ENCODE measurements around the gene TSEN15.

Gene TSEN15

DNA sequence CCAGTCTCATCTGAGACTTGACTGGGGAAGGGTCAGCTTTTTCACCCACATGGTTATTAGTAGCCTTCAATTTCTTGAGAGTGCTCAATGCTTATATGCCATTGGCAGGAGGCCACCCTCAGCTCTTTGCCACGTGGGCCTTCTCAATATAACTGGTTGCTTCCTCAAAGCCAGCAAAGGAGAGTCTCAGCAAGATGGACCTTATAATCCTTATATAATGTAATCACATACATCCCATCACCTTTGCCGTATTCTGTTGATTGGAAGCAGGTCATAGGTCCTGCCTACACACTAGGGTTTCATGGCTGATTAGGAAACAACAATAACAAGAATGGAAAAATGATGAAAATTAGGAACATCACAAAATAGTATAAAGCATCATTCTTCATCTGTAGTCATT lies 22.9 kb downstream of the TSEN15 start:
- TF ChIP-seq POLR2AphosphoS5 (IDR thresholded peaks at IDR 0.05; ENCODE audit: low read depth): no peak
- TF ChIP-seq, protein P1, sequence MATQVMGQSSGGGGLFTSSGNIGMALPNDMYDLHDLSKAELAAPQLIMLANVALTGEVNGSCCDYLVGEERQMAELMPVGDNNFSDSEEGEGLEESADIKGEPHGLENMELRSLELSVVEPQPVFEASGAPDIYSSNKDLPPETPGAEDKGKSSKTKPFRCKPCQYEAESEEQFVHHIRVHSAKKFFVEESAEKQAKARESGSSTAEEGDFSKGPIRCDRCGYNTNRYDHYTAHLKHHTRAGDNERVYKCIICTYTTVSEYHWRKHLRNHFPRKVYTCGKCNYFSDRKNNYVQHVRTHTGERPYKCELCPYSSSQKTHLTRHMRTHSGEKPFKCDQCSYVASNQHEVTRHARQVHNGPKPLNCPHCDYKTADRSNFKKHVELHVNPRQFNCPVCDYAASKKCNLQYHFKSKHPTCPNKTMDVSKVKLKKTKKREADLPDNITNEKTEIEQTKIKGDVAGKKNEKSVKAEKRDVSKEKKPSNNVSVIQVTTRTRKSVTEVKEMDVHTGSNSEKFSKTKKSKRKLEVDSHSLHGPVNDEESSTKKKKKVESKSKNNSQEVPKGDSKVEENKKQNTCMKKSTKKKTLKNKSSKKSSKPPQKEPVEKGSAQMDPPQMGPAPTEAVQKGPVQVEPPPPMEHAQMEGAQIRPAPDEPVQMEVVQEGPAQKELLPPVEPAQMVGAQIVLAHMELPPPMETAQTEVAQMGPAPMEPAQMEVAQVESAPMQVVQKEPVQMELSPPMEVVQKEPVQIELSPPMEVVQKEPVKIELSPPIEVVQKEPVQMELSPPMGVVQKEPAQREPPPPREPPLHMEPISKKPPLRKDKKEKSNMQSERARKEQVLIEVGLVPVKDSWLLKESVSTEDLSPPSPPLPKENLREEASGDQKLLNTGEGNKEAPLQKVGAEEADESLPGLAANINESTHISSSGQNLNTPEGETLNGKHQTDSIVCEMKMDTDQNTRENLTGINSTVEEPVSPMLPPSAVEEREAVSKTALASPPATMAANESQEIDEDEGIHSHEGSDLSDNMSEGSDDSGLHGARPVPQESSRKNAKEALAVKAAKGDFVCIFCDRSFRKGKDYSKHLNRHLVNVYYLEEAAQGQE (IDR thresholded peaks at IDR 0.05; ENCODE audit: insufficient replicate concordance, low read depth): no peak
- no peak for TF ChIP-seq CTCF (IDR thresholded peaks at IDR 0.05; ENCODE audit: insufficient read depth, low read length)
- no peak for TF ChIP-seq SPI1 (IDR thresholded peaks at IDR 0.05; ENCODE audit: borderline replicate concordance, low read depth)
- no peak for TF ChIP-seq GABPA (IDR thresholded peaks at IDR 0.05; ENCODE audit: low read depth)

GRCh38 chr1:184075055-184076029 lies 23.8 kb downstream of the TSEN15 start:
- TF ChIP-seq SPI1 (IDR thresholded peaks at IDR 0.05; ENCODE audit: borderline replicate concordance, low read depth): no peak
- TF ChIP-seq, protein P1 (IDR thresholded peaks at IDR 0.05; ENCODE audit: insufficient replicate concordance, low read depth): no peak
- no peak for TF ChIP-seq POLR2AphosphoS5 (IDR thresholded peaks at IDR 0.05; ENCODE audit: low read depth)
- TF ChIP-seq GABPA (IDR thresholded peaks at IDR 0.05; ENCODE audit: low read depth): no peak
- TF ChIP-seq CTCF (IDR thresholded peaks at IDR 0.05; ENCODE audit: insufficient read depth, low read length): no peak
- peak in 1 of 2 experiments; percentile 35 for DNase-seq (ENCODE audit: low read depth in 1 of 2, low spot score in 1 of 2)
- Histone ChIP-seq H3K27me3 (ENCODE audit: insufficient read depth, poor library complexity, severe bottlenecking) (no peaks in the 10 kb centered on the region), H3K4me3 (replicated peaks; ENCODE audit: insufficient read depth, low read length) (no peak overlapping the region), H3K27ac (replicated peaks) (no peak overlapping the region)

More for the DNA sequence above, 22.9 kb downstream of the TSEN15 start:
- no peak overlapping the region for H3K4me3 ChIP-seq (replicated peaks; ENCODE audit: insufficient read depth, low read length)
- DNase-seq (ENCODE audit: low read depth in 1 of 2, low spot score in 1 of 2): no peak
- no peaks in the 10 kb centered on the region for H3K27me3 ChIP-seq (ENCODE audit: insufficient read depth, poor library complexity, severe bottlenecking)
- H3K27ac ChIP-seq (replicated peaks): no peak overlapping the region

GRCh38 chr1:184078564-184079249 lies 27.2 kb downstream of the TSEN15 start:
- DNase-seq (ENCODE audit: low read depth in 1 of 2, low spot score in 1 of 2): no peak
- no peak overlapping the region for H3K27ac ChIP-seq (replicated peaks)
- H3K27me3 ChIP-seq (ENCODE audit: insufficient read depth, poor library complexity, severe bottlenecking): no peaks in the 10 kb centered on the region
- H3K4me3 ChIP-seq (replicated peaks; ENCODE audit: insufficient read depth, low read length): no peak overlapping the region
- TF ChIP-seq SPI1 (IDR thresholded peaks at IDR 0.05; ENCODE audit: borderline replicate concordance, low read depth): no peak
- TF ChIP-seq GABPA (IDR thresholded peaks at IDR 0.05; ENCODE audit: low read depth): no peak
- TF ChIP-seq POLR2AphosphoS5 (IDR thresholded peaks at IDR 0.05; ENCODE audit: low read depth): no peak
- TF ChIP-seq, protein P1 (IDR thresholded peaks at IDR 0.05; ENCODE audit: insufficient replicate concordance, low read depth): no peak
- no peak for TF ChIP-seq CTCF (IDR thresholded peaks at IDR 0.05; ENCODE audit: insufficient read depth, low read length)

Measured in HL-60 (cell line).